ENCODE data around the gene RAB3GAP2.

DNA sequence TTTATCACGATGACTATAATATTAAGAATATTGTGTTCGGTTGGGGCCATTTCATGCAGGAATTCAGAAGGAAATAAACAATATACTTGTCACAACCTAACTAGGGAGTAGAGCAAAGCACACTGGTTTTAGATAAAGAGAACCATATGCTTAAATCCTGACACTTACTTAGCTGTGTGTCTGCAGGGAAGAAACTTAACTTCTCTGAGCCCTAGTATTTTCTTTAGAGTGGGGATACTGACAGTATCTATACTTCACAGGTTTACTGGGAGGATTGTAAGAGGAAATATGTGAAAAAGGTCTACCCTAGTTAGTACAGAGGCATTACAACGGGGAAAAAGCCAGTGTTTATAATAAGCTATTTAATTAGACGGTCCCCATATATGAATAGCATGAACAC lies 105.4 kb downstream of the RAB3GAP2 start:
- TF ChIP-seq FOXM1 (IDR thresholded peaks at IDR 0.05; ENCODE audit: borderline replicate concordance) (no peak), SP1 (IDR thresholded peaks at IDR 0.05) (no peak), NFRKB (IDR thresholded peaks at IDR 0.05) (no peak), LEF1 (IDR thresholded peaks at IDR 0.05; ENCODE audit: borderline replicate concordance) (no peak), L3MBTL2 (conservative IDR thresholded peaks at IDR 0.05) (no peak), HDGF (IDR thresholded peaks at IDR 0.05; ENCODE audit: borderline replicate concordance) (no peak), ZNF384 (IDR thresholded peaks at IDR 0.05) (no peak), SUZ12 (IDR thresholded peaks at IDR 0.05) (no peak), ELF4 (IDR thresholded peaks at IDR 0.05) (no peak), TARDBP (IDR thresholded peaks at IDR 0.05) (no peak), FOXA1 (IDR thresholded peaks at IDR 0.05) (no peak), FOXK2 (IDR thresholded peaks at IDR 0.05) (no peak)
- TF ChIP-seq, protein P1, sequence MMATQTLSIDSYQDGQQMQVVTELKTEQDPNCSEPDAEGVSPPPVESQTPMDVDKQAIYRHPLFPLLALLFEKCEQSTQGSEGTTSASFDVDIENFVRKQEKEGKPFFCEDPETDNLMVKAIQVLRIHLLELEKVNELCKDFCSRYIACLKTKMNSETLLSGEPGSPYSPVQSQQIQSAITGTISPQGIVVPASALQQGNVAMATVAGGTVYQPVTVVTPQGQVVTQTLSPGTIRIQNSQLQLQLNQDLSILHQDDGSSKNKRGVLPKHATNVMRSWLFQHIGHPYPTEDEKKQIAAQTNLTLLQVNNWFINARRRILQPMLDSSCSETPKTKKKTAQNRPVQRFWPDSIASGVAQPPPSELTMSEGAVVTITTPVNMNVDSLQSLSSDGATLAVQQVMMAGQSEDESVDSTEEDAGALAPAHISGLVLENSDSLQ (IDR thresholded peaks at IDR 0.05), result no peak

Measured in HEK293T (cell line).